ENCODE data around the gene DNAH2.

DNA sequence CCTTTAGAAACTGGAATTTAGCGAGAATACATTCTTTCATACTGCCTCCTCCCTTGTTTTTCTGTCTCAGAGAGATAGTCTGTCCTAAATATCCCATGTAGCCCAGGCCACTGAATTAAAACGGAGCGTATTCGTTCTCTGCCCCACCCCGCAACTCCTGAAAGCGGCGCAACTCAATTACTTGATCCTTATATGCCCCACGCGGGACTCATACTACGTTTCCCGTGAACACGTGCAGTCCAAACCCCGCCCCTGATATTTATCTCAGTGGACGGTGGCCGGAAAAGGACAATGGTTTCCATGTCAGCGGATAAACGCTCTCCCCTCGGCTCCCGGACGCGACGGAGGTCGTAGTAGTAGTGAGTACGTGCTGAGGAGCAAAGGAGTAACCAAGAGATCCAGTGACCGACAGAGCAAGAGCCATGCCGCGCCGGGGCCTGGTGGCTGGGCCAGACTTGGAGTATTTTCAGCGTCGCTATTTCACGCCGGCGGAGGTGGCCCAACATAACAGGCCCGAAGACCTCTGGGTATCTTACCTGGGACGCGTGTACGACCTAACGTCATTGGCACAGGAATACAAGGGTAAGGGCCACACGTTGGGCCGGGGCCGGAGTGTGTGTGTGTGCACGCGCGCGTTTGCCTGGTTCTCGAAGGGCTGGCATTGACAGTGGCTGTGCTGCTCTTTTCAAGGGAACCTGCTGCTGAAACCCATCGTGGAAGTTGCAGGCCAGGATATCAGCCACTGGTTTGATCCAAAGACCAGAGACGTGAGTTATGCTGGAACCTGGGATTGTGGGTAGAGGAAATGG, 140.4 kb downstream of the DNAH2 start, which contains the start of gene CYB5D1:
- TF ChIP-seq, protein P1, sequence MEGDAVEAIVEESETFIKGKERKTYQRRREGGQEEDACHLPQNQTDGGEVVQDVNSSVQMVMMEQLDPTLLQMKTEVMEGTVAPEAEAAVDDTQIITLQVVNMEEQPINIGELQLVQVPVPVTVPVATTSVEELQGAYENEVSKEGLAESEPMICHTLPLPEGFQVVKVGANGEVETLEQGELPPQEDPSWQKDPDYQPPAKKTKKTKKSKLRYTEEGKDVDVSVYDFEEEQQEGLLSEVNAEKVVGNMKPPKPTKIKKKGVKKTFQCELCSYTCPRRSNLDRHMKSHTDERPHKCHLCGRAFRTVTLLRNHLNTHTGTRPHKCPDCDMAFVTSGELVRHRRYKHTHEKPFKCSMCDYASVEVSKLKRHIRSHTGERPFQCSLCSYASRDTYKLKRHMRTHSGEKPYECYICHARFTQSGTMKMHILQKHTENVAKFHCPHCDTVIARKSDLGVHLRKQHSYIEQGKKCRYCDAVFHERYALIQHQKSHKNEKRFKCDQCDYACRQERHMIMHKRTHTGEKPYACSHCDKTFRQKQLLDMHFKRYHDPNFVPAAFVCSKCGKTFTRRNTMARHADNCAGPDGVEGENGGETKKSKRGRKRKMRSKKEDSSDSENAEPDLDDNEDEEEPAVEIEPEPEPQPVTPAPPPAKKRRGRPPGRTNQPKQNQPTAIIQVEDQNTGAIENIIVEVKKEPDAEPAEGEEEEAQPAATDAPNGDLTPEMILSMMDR (IDR thresholded peaks at IDR 0.05; ENCODE audit: insufficient read depth, low read length, poor library complexity, severe bottlenecking), result no peak
- no peak for TF ChIP-seq EZH2phosphoT487 (conservative IDR thresholded peaks at IDR 0.05; ENCODE audit: low read length)

Data from SU-DHL-6 (cell line).